GM12878 (cell line): Measurements from ENCODE around the gene FADS1.

Experiments
- ATF7 ChIP-seq: fragments of 450-650 bp; IDR thresholded peaks from 2 replicates; pipeline ENCODE4 v1.6.1; 2016; ENCODE audit warnings: low read depth, mild to moderate bottlenecking
- BCL11A ChIP-seq: IDR thresholded peaks from 2 replicates; pipeline ENCODE4 v1.6.1; 2011; ENCODE audit warnings: low read depth, low read length
- CREM ChIP-seq: IDR thresholded peaks from 2 replicates; pipeline ENCODE4 v1.6.1; 2014; ENCODE audit warnings: antibody characterized with exemption, low read depth
- EGR1 ChIP-seq, 2 experiments: IDR thresholded peaks; 1 replicate in 1 of 2; 2 replicates in 1 of 2; pipeline ENCODE4 v1.6.1; 2011 to 2012; ENCODE audit warnings: low read depth in 2 of 2, low read length in 2 of 2, borderline replicate concordance in 1 of 2, mild to moderate bottlenecking in 1 of 2, moderate library complexity in 1 of 2
- EP300 ChIP-seq, 2 experiments: fragments of 150-350 bp in 1 of 2; IDR thresholded peaks; 2 replicates each; pipeline ENCODE4 v1.6.1; 2011 to 2012; ENCODE audit warnings: low read depth in 2 of 2, low read length in 2 of 2, borderline replicate concordance in 1 of 2, improper control_type of control experiment in 1 of 2, inconsistent platforms in 1 of 2; ENCODE audit not compliant: control insufficient read depth in 1 of 2
- EZH2 ChIP-seq: IDR thresholded peaks from 2 replicates; pipeline ENCODE4 v1.6.1; 2012; ENCODE audit warnings: low read depth, mild to moderate bottlenecking, control low read depth, inconsistent platforms, low read length, borderline replicate concordance; ENCODE audit not compliant: control insufficient read depth
- FOXM1 ChIP-seq: IDR thresholded peaks from 2 replicates; pipeline ENCODE4 v1.6.1; 2012; ENCODE audit warnings: low read depth, mild to moderate bottlenecking, inconsistent platforms, low read length, moderate library complexity
- HDAC2 ChIP-seq: fragments of 200-600 bp; sonication (generic); IDR thresholded peaks from 2 replicates; pipeline ENCODE4 v1.6.1; 2017
- JUND ChIP-seq: IDR thresholded peaks from 2 replicates; pipeline ENCODE4 v1.6.1; 2012; ENCODE audit warnings: low read depth, mild to moderate bottlenecking, low read length, improper control_type of control experiment, moderate library complexity
- POLR2AphosphoS2 ChIP-seq: IDR thresholded peaks from 2 replicates; pipeline ENCODE4 v1.6.1; 2011; ENCODE audit warnings: low read depth, mild to moderate bottlenecking, low read length, improper control_type of control experiment, moderate library complexity
- SIX5 ChIP-seq: IDR thresholded peaks from 2 replicates; pipeline ENCODE4 v1.6.1; 2011; ENCODE audit warnings: mild to moderate bottlenecking, low read depth, low read length, moderate library complexity; ENCODE audit not compliant: severe bottlenecking
- TAF1 ChIP-seq: IDR thresholded peaks from 2 replicates; pipeline ENCODE4 v1.6.1; 2011; ENCODE audit warnings: mild to moderate bottlenecking, low read depth, low read length, borderline replicate concordance
- YY1 ChIP-seq: IDR thresholded peaks from 2 replicates; pipeline ENCODE4 v1.6.1; 2011; ENCODE audit warnings: low read depth, mild to moderate bottlenecking, low read length
- TF ChIP-seq, protein P1 (sequence below), 3 experiments: IDR thresholded peaks in 2 of 3; conservative IDR thresholded peaks in 1 of 3; 2 replicates each; pipeline ENCODE4 v1.5.1; 2011; ENCODE audit warnings: low read depth in 3 of 3, low read length in 3 of 3, mild to moderate bottlenecking in 3 of 3, control low read depth in 2 of 3, moderate library complexity in 2 of 3, inconsistent platforms in 1 of 3, mixed read lengths in 1 of 3; ENCODE audit not compliant: control insufficient read depth in 2 of 3, insufficient read depth in 1 of 3; ENCODE audit errors: extremely low read depth in 1 of 3

DNA sequence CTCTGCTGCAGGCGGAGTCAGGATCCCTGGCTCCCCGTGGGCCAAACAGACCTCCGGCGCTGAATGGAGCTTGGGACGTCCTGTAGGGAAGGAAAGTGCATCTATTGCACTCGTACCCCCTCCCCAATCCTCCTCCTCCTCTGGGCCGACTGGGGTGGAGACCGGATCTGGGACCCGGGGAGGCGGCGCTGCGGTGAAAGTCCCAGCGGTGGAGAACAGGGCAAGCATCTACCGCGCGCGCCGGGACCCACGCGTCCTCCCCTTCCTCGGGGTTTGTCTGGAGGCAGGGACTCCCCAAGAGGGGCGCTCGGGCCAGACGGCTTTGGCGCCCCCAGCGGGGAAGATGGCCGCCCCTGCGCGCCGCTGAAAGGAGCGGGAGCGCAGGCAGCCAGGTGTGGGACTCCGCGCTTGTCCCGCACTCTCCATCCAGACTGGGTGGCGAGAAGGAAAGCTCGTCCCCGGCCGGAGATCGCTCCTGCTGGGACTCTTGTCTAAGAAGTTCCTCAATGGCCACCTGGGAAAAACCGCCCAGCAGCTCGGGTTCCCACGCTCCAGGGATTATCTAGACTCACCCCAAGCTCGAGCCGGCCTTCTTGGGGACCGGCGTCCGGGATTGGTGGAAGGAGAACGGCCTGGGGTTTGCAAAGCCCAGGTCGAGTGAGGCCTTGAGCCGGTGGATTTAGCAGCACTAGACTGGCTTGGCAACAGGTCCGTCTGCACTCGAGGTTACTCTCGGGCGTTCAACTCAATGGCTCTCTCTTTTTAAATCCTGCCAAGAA, 12.0 kb upstream of the FADS1 start:
- 0 out of 3 replicates have a peak, but pooled peaks of 1 of the 2 experiments have one; percentile 26 for TF ChIP-seq EGR1 (IDR thresholded peaks at IDR 0.05; ENCODE audit: borderline replicate concordance in 1 of 2, low read depth in 2 of 2, low read length in 2 of 2)
- no peak for TF ChIP-seq JUND
- TF ChIP-seq CREM = no peak
- TF ChIP-seq BCL11A = no peak
- TF ChIP-seq, protein P1, sequence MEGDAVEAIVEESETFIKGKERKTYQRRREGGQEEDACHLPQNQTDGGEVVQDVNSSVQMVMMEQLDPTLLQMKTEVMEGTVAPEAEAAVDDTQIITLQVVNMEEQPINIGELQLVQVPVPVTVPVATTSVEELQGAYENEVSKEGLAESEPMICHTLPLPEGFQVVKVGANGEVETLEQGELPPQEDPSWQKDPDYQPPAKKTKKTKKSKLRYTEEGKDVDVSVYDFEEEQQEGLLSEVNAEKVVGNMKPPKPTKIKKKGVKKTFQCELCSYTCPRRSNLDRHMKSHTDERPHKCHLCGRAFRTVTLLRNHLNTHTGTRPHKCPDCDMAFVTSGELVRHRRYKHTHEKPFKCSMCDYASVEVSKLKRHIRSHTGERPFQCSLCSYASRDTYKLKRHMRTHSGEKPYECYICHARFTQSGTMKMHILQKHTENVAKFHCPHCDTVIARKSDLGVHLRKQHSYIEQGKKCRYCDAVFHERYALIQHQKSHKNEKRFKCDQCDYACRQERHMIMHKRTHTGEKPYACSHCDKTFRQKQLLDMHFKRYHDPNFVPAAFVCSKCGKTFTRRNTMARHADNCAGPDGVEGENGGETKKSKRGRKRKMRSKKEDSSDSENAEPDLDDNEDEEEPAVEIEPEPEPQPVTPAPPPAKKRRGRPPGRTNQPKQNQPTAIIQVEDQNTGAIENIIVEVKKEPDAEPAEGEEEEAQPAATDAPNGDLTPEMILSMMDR (IDR thresholded peaks at IDR 0.05 in 2 of 3, conservative IDR thresholded peaks at IDR 0.05 in 1 of 3; ENCODE audit: control insufficient read depth in 2 of 3, extremely low read depth in 1 of 3, insufficient read depth in 1 of 3, low read depth in 3 of 3, low read length in 3 of 3) = peak; percentile 52 to 74 (median 61)
- peak; percentile 75; the same call in 1 of the 2 replicates for TF ChIP-seq TAF1
- no peak for TF ChIP-seq HDAC2
- no peak for TF ChIP-seq EZH2
- no peak for TF ChIP-seq EP300 (IDR thresholded peaks at IDR 0.05; ENCODE audit: borderline replicate concordance in 1 of 2, control insufficient read depth in 1 of 2, low read depth in 2 of 2, low read length in 2 of 2)
- no peak for TF ChIP-seq SIX5
- no peak for TF ChIP-seq ATF7
- TF ChIP-seq FOXM1 = no peak
- no peak for TF ChIP-seq POLR2AphosphoS2
- TF ChIP-seq YY1 = peak; percentile 94
